ENCODE data around the gene ALLC.

DNA sequence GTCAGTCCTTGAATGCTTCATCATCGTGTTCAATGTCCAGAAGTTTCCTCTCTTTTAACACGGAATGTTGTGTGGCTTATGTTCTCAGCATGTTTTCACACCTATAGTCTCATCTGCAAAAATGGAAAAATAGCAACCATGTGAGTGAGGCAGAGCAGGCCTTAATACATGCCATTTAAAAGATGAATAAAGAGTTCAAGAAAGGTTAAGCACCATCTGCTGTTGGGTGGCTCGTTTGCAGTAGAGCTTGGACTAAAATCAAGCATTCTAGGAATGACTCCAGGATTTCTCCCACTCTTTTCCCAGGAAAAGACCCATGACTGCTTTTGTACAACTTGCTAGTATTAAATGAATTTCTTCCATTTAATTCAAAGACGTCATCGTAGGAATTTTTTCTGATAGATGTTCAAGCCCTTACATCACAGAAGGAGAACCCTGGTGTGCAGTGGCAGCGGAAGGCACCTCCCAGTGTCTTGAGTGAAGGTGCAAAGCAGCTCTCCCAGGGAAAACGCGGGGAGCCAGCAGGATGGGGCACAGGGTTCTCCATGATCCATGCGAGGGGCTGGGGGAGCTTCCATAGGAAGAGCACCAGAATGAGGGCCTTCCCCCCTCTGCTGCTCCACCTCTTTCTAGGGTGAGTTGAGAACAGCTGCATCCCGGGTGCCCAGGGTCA is 55.0 kb downstream of the ALLC start:
- TF ChIP-seq, protein P1, sequence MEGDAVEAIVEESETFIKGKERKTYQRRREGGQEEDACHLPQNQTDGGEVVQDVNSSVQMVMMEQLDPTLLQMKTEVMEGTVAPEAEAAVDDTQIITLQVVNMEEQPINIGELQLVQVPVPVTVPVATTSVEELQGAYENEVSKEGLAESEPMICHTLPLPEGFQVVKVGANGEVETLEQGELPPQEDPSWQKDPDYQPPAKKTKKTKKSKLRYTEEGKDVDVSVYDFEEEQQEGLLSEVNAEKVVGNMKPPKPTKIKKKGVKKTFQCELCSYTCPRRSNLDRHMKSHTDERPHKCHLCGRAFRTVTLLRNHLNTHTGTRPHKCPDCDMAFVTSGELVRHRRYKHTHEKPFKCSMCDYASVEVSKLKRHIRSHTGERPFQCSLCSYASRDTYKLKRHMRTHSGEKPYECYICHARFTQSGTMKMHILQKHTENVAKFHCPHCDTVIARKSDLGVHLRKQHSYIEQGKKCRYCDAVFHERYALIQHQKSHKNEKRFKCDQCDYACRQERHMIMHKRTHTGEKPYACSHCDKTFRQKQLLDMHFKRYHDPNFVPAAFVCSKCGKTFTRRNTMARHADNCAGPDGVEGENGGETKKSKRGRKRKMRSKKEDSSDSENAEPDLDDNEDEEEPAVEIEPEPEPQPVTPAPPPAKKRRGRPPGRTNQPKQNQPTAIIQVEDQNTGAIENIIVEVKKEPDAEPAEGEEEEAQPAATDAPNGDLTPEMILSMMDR (IDR thresholded peaks at IDR 0.05) = no peak
- no peak for TF ChIP-seq POLR2AphosphoS5 (IDR thresholded peaks at IDR 0.05)
- no peak for TF ChIP-seq EP300 (IDR thresholded peaks at IDR 0.05)
